WTC11 (cell line): ENCODE data around the gene SALL1.

ENCODE experiments used
- NR3C1 ChIP-seq: sonication (generic); formaldehyde crosslinking; conservative IDR thresholded peaks from 2 replicates; pipeline ENCODE4 v1.8.1; 2023; ENCODE audit warnings: low read depth, mild to moderate bottlenecking, missing genetic modification reagents
- TCF7 ChIP-seq: sonication (generic); formaldehyde crosslinking; IDR thresholded peaks from 2 replicates; pipeline ENCODE4 v1.8.0; 2022; ENCODE audit warnings: mild to moderate bottlenecking, low read depth, missing genetic modification reagents, moderate library complexity
- TF ChIP-seq, protein P1 (sequence below): sonication (generic); formaldehyde crosslinking; IDR thresholded peaks from 2 replicates; pipeline ENCODE4 v1.8.0; 2023; ENCODE audit warnings: missing genetic modification reagents, mild to moderate bottlenecking, borderline replicate concordance
- TF ChIP-seq, protein P2 (sequence below): fragments of 200-600 bp; IDR thresholded peaks from 2 replicates; pipeline ENCODE4 v1.8.0; 2022; ENCODE audit warnings: antibody characterized with exemption
- TF ChIP-seq, protein P3 (sequence below): sonication (generic); formaldehyde crosslinking; conservative IDR thresholded peaks from 2 replicates; pipeline ENCODE4 v1.8.1; 2022; ENCODE audit warnings: mild to moderate bottlenecking, missing genetic modification reagents

GRCh38 chr16:51180719-51181502 lies 29.8 kb upstream of the SALL1 start:
- TF ChIP-seq, protein P1, sequence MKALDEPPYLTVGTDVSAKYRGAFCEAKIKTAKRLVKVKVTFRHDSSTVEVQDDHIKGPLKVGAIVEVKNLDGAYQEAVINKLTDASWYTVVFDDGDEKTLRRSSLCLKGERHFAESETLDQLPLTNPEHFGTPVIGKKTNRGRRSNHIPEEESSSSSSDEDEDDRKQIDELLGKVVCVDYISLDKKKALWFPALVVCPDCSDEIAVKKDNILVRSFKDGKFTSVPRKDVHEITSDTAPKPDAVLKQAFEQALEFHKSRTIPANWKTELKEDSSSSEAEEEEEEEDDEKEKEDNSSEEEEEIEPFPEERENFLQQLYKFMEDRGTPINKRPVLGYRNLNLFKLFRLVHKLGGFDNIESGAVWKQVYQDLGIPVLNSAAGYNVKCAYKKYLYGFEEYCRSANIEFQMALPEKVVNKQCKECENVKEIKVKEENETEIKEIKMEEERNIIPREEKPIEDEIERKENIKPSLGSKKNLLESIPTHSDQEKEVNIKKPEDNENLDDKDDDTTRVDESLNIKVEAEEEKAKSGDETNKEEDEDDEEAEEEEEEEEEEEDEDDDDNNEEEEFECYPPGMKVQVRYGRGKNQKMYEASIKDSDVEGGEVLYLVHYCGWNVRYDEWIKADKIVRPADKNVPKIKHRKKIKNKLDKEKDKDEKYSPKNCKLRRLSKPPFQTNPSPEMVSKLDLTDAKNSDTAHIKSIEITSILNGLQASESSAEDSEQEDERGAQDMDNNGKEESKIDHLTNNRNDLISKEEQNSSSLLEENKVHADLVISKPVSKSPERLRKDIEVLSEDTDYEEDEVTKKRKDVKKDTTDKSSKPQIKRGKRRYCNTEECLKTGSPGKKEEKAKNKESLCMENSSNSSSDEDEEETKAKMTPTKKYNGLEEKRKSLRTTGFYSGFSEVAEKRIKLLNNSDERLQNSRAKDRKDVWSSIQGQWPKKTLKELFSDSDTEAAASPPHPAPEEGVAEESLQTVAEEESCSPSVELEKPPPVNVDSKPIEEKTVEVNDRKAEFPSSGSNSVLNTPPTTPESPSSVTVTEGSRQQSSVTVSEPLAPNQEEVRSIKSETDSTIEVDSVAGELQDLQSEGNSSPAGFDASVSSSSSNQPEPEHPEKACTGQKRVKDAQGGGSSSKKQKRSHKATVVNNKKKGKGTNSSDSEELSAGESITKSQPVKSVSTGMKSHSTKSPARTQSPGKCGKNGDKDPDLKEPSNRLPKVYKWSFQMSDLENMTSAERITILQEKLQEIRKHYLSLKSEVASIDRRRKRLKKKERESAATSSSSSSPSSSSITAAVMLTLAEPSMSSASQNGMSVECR (CRISPR knock-in tag) = no peak
- TF ChIP-seq, protein P2, sequence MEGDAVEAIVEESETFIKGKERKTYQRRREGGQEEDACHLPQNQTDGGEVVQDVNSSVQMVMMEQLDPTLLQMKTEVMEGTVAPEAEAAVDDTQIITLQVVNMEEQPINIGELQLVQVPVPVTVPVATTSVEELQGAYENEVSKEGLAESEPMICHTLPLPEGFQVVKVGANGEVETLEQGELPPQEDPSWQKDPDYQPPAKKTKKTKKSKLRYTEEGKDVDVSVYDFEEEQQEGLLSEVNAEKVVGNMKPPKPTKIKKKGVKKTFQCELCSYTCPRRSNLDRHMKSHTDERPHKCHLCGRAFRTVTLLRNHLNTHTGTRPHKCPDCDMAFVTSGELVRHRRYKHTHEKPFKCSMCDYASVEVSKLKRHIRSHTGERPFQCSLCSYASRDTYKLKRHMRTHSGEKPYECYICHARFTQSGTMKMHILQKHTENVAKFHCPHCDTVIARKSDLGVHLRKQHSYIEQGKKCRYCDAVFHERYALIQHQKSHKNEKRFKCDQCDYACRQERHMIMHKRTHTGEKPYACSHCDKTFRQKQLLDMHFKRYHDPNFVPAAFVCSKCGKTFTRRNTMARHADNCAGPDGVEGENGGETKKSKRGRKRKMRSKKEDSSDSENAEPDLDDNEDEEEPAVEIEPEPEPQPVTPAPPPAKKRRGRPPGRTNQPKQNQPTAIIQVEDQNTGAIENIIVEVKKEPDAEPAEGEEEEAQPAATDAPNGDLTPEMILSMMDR = no peak
- TF ChIP-seq, protein P3, sequence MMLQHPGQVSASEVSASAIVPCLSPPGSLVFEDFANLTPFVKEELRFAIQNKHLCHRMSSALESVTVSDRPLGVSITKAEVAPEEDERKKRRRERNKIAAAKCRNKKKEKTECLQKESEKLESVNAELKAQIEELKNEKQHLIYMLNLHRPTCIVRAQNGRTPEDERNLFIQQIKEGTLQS (CRISPR knock-in tag) = no peak
- TF ChIP-seq NR3C1 (CRISPR knock-in tag) (no peak), TCF7 (CRISPR knock-in tag) (no peak)
